ENCODE data around the gene RNF220.
"Not testable (repeated sequence)": the region's sequence is repeated elsewhere in the genome, so short reads cannot be mapped to it uniquely, and the experiment has no call there.

Gene RNF220

GRCh38 chr1:44497422-44498170 is 92.5 kb downstream of the RNF220 start:
- DNase-seq: no peak

- no peak for DNase-seq
Observed at GRCh38 chr1:44499306-44499705, 94.3 kb downstream of the RNF220 start.

DNA sequence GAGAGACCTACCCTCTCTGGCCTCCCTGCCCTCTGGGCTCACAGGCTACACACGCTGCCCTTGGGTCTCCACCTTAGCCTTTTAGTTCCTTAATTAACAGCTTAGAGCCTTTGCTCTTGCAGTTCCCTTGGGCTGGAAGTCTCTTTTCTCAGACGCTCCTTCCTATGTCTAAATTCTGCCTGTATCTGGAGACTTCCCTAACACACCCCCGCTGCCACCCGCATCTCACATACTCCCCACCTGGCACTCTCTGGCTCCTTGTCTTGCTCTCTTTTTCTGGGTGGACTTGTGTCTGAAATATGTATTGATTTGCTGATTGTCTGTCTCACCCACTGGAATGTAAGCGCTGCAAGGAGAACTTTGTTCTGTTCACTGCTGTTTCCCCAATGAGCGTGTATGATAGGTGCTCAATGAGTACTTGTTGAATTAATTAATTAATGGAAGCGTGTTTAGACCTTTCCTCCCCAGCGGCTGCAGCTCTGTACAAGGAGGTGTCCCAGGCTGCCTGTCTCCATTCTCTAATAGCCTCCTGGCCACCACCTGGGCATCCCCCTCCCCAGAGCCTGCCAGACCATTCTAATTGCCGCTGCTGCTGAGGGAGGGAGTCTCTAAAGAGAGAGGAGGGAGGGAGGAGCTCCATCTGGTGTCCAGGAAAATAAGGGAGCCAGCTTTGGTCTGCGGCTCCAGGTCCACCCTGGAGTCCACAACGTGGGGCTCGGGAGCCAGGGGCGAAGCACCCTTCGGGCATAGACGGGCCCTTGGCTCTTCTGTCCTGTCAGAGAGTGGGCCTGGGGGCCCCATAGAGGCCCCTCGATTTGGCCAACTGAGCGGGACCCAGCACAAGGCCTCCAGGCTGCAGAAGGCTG is 95.4 kb downstream of the RNF220 start:
- no peak for DNase-seq

DNA sequence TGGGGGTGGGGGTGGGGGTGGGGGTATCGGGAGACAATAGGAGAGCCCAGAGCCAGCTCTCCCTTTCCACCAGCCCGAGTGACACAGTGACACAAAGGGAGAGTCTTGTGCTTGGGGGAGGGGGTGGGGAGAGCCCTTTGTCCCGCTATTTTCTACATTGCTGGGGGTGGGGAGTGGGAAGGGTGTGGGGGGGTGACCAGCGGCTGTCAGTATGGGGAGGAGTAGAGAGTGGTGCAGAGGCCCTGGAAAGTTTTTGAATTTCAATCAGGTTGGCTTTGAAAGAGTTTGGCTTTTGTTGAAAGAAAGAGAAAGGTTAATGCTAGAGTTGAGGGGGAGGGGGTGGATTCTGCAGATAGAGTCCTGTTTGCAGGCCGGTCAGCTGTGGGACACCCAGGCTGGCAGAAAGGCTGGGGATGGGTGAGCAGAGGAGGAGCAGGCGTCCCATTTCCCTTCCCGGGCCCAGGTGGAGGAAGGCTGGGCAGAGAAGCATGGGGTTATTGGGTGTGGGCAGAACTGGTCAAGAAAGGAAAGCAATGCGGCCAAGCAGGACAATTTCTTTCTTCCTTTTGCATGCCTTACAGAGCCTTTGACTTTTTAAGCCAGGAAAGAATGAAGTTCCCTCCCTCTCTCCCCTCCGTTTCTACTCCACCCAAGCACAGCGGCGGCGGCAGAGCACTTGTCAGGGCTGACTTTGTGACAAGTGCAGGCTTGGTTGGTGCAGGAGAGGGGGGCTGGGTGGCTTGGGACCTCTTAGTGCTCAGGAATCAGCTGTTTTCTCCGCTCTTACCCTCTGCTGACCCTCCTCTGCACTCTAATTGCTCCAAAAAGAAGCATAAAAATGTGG is 96.2 kb downstream of the RNF220 start:
- no peak for DNase-seq

DNA sequence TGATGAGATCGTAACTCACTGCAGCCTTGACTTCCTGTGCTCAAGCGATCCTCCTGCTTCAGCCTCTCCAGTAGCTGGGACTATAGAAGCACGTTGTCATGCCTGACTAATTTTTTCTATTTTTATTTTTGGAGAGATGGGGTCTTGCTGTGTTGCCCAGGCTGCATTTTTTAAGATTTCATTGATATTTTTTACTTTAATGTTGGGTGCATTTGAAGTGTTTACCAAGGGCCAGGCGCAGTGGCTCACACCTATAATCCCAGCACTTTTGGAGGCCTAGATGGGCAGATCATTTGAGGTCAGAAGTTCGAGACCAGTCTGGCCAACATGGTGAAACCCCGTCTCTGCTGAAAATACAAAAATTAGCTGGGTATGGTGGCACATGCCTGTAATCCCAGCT is 97.8 kb downstream of the RNF220 start:
- DNase-seq: not testable (repeated sequence)

- no peak for DNase-seq
Observed at GRCh38 chr1:44503625-44504024, 98.6 kb downstream of the RNF220 start.

DNA sequence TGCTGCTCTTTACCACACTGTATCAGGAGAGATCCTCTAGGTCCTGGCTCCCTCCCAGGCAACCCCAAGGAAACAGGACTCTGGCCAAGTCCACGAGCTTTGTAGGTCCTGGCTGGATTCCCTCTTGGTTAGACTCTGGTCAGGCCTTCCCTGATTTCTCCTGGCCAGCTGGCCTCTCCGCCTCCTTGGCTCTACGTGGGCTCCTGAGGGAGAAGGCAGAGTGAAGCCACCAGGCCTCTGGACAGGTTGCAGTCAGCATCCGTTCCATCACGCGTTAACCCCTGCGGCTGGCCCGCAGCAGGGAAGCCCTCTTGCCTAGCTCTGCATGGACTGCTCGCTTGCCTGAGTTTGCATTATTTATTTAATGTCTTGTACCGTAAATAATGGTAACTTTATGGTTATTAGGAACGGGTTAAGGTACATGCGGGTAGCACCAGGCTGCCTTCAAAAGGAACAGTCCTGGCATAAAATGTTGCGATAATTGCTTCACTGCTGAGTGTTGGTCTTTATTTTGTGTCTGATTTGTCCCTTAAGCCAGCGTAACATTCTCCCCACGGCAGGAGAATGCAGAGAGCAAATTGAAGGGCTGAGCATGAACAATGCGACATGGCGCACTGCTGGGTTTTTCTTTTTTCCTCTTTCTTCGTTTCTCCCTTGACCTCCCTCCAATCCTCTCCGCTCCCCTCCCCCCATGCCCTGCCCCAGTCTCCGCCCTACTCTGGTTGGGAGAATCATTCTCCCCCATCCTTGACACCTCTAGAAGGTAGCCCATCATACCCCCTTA is 100.3 kb downstream of the RNF220 start:
- DNase-seq: no peak

DNA sequence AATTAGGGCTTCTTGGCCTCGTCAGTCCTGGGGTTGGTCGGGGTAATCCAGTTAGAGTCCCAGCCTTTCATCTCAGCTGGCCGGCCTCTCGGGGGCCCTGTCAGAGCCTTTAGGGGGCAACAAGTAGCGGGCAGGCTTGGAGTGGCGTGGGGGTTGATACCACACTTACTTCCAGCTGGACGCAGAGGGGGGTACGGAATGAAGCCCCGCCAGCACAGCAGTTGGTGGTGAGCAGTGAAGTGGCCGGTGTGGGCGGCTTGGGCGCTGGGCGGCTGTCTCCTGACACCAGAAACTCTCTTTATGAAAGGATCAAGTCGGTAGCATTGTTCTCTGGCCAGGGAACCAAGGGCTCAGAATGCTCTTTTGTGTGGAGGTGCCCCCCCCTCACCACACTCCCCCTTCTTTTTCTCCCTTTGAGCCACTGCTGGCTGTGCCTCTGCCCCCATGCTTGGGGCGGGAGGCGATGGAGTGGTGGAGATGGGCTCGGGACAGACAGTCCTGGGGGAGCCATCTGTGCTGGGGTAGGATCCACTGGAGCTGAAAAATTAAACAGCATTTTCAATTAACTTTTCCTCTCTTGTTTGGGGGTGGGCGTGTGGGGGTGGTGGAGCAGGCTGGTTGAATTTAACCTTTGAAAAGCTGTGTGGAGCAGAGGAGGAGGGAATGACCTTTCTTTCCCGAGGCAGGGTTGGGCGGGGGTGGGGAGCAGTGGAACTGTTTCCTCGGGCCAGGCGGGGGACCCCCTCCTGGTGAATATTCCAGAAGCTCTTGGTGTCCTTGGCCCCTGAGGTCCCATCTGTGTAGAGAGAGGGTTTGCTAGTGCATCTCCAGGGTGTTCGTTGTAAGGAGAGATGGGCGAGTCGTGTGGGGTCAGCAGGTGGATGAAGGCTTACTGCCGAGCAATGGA is 102.7 kb downstream of the RNF220 start:
- no peak for DNase-seq

DNA sequence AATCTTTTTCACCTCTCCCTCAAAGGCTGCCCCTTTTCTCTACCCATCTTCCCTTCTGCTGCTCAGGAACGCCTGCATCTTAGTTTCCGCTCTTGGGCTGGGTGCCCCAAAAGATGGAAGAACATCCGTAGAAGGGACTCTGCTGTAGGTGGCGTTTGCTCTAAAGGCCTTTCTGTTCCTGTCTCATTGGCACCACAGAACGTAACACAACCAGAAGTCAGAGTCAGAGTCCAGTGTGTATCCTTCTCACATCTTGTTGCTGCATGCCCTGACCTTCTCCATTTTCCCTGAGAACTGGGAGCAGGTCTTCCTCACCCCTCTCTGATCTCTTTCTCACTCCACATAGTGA is 103.3 kb downstream of the RNF220 start:
- DNase-seq: no peak

DNA sequence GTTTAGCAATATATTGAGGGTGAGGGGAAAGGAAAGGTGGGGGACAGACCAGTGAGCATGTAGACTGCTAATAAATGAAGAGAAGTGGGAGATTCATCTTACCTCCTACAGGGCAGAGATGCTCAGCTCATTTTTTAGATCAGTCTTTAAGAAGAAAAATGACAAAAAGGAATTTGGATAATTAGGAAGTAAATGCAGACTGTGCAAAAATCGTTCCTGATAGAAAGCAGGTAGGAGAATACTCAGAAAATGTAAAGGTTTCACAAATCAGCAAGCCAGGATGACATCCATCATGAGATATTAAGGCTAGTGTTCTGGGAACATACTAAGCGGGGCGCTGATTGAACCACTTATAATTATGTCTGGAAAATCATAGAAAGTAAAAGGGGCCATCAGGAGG is 106.3 kb downstream of the RNF220 start:
- DNase-seq: no peak

GRCh38 chr1:44511769-44512168 is 106.7 kb downstream of the RNF220 start:
- DNase-seq: no peak

DNA sequence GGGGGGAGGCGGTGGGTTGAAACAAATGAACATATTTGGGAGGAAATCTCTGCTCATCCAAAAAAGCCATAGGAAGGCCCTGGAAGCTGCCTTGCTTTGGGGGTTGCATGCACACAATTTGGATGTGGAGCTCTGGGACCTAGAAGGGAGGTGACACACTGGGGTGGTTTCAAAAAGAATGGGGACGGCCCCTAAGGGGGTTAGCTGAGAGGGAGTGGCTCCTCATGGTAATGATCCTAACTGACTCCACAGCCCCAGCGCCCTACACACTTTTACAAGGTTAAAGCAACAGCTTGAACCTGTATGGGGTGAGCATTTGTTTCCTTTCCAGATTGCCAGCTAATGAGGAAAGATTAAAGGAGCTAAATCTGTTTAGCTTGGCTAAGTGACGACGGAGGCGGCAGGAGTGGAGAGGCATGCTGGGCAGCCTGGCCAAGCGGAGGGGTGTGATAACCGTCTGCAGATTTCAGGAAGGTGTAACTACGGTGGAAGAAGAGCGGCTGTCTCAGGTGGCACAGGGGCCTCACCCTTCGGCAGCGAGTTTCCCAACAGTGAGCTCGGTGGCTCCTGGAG is 107.3 kb downstream of the RNF220 start:
- DNase-seq: no peak

- no peak for DNase-seq
Observed at GRCh38 chr1:44513111-44513510, 108.1 kb downstream of the RNF220 start.

DNA sequence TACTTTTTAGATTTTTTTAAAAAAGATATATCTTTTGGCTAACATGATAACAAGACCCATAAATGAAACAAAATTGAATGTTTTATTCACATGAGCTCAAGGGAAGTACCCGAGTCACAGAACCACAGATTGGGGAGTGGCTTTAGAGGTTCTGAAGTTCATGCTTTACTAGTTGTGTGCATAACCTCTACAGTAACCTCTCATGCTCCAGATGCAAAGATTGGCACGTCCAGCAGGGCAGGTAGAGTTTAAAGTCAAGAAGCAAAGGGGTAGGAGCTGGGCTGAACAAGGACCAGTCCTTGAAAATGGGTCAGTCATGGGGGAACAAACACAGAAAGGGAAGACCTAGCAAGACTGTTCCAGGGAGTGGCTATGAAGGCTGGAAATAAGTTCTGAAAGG is 109.6 kb downstream of the RNF220 start:
- no peak for DNase-seq

DNA sequence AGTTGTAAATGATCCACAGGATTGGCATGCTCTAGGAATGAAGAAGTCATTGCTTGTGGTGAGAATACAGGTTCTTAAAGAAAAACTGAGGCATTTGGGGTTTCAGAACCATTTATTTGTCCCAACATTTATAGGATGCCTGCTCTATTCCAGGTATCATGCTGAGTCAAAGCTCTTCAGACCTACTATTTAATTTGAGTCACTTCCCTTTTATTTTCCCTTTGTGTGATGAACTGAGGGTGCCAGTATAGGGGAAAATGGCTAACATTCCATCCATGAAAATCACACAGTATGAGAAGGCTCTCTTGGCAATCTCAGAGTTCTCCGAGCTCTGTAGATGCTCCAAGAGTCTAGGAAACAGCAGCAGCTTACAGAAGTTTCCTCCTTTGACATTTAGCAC is 110.4 kb downstream of the RNF220 start:
- no peak for DNase-seq

DNA sequence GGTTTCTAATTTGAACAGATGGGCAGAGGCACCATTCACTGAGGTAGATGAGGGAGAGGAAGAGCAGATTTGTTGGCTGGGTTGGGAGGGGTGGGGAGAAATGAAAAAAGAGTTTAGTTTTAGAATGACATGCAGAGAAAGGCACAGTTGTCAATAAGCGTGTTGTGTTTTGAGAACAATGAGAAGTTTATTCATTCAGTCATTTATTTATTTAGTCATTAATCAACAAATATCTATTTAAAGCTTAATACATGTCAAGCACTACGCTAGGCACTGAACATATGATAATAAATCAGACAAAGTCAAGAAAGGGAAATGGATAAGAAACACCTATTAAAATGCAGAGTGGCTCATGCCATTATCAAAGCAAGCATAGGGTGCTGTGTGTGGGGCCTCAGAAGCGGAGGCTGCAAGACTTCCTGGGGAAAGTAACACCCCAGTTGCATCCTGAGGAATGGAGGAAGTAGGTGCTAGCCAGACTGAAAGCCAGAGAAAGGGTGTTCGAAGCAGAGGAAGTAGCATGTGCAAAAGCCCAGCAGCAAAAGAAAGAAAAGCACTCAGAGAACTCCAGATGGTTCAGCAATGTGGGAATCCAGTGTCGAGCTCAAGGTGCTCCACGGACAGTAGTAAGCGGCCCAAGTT is 114.1 kb downstream of the RNF220 start:
- no peak for DNase-seq

DNA sequence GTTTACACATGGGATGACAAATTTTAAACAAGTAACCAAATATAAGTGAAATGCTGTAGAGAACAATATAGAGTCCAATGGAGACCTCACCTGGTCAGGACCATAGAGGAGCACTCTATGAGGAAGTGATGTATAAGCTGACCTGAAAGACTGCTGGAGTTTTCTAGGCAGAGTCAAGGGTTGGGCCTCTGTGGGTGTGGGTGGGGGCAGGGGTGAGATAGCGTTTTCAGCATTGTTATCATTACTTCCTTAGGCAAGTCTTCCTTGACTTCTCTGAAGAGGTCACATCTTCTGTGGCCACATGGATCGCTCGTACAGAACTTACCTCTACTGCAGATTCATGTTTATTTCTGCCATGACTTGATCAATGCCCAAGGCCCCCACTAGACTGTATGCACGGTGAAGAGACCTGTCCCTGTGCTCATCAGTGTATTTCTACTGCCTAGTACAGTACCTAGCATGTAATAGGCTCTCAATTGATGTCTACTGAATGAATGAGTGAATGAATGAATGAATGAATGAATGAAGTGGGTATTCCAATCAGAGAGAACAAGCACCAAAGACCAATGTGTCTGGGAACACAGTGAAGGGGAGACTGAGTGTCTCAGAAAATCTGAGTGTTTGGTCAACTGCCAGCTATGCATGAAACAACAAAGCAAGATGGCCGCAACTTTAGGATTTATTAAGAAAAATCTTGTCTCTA is 116.5 kb downstream of the RNF220 start:
- DNase-seq: no peak

- no peak for DNase-seq
Observed at GRCh38 chr1:44523593-44524591, 118.8 kb downstream of the RNF220 start.
